MG63 (cell line): Measurements from ENCODE around the gene HSPA12A. TPM values are rescaled to one million over a fixed set of nuclear protein-coding genes. Genes with fewer than 3 reads are reported as not detected.

Source experiments
- DNase-seq: peaks from one replicate; pipeline ENCODE4 v3.0.0-alpha.2; 2020
- H3K27me3 ChIP-seq: fragments of 250-450 bp; sonication (Bioruptor Pico); 2 replicates; pipeline ENCODE4 v1.5.1; 2020; ENCODE audit warnings: mild to moderate bottlenecking, moderate library complexity
- H3K36me3 ChIP-seq: fragments of 250-450 bp; sonication (Bioruptor Pico); 2 replicates; pipeline ENCODE4 v1.5.1; 2020; ENCODE audit warnings: mild to moderate bottlenecking, moderate library complexity
- H3K4me3 ChIP-seq: fragments of 250-450 bp; sonication (Bioruptor Pico); 2 replicates; pipeline ENCODE4 v1.5.1; 2020; ENCODE audit warnings: mild to moderate bottlenecking, moderate library complexity
- H3K9me3 ChIP-seq: fragments of 250-450 bp; sonication (Bioruptor Pico); 2 replicates; pipeline ENCODE4 v1.5.1; 2020; ENCODE audit warnings: mild to moderate bottlenecking, moderate library complexity
- total RNA-seq: library from RNA; depleted of rRNA; stranded (reverse); fragments of >200 nt; shearing (Covaris generic); gene quantifications from 2 replicates; pipeline ENCODE4 v1.2.3, GENCODE V29; 2014; ENCODE audit warnings: low replicate concordance; rRNA removed

The HSPA12A gene
- total RNA-seq, result 2.6 and 2.8 TPM in 2 replicates

DNA sequence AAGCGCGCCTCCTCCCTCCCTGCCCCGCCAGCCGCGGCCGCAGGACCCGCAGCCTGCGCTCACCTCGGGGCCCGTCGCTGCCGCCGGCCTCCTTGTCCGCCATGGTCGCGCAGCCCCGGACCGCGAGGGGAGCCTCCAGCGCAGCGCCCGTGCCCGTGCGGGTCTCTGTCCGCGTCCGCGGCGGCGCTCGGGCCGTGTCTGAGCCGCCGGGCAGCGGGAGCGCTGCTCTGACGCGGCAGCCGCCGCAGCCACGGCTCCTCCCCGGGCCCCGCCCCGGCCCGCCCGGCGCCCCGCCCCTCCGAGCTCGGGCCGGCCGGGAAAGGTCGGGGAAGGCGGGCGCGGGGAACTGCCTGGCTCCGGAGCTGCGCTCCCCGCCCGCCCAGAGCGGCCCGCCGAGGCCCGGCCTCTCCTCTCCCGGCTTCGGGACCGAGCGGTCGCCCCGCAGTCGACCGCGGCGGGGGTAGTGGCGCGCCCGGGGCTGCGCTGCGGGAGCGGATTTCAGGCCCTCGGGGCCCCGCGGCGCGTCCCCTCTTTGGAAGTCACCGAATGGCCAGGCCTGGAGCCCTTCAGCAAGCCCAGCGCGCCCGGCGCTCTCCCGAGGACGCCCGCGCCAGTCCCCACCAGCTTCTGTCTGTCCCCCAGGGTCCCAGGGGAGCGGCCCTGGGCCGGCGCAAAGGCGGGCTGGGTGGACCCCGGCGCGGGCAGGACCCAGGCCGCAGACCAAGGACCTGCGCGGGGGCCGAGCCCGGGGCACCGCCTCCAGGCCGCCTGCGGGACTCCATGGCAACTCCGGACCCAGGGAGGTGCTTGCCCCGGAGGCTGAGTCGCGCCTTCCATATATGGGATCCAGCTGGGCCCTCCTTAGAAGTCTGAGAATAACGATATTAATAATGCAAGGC, at the start of gene HSPA12A:
Gene HSPA12A (minus strand): TSS at position 200 of the 899 bp plus-strand sequence. CDS start 97 bp downstream, at position 103.
- peak; percentile 85 for DNase-seq
- Histone ChIP-seq H3K27me3 (no peaks in the 10 kb centered on the region), H3K4me3 (peak within 1 kb of the TSS; percentile 60), H3K36me3 (no peaks in the 10 kb centered on the region), H3K9me3 (no peaks in the 10 kb centered on the region)

DNA sequence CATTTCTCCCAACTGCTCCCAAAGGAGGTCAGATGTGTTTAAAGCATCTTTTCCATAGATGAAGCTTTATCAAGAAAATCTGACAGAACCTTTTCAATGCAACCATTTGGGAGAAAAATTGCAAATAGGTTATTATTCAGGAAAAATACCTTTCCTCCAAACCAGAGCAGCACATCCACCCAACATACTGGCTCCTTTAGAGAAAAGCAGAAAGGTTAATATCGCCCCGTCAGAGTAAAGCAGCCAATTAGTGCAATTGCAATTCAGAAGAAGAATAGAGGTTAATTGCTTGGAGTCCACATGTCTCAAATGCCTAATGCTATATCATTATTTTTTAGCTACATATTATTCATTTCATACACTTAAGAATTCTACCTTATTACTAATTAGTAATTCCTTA, 48.9 kb upstream of the HSPA12A start:
- Histone ChIP-seq H3K27me3 (no peaks in the 10 kb centered on the region), H3K36me3 (no peaks in the 10 kb centered on the region), H3K9me3 (no peaks in the 10 kb centered on the region), H3K4me3 (no peak overlapping the region)
- DNase-seq, result no peak

- Histone ChIP-seq H3K9me3 (no peaks in the 10 kb centered on the region), H3K27me3 (no peaks in the 10 kb centered on the region), H3K4me3 (peak overlapping the region; percentile 27), H3K36me3 (no peaks in the 10 kb centered on the region)
- DNase-seq, result peak; percentile 76
Measured at GRCh38 chr10:116787893-116788665, 45.7 kb upstream of the HSPA12A start.

DNA sequence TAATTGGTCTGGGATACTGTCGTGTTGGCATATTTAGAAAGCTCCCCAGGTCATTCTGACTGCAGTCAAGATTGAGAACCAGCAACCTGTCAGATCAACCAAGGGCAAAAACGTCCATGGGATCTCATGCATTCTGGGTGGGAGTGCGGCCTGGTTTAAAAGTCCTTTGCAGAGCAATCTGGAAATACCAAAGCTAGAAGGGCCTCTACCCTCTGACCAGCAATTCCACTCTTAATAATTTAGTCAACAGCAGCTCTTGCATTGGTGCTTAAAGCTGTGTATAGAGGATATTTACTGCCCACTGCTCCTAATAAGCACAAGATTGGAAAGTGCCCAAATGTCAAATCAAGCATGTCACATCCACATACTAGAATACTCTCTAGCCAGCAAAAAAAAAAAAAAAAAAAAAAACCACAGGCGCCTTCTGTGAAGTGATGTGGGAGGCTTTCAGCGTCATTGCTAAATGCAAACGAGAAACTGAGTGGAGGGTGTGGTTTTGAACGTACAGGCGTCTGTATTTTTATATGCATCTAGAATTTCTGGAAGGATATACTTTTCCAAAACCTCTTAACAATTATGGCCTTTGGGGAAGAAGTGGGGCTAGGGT, 44.8 kb upstream of the HSPA12A start:
- DNase-seq, result no peak
- no peaks in the 10 kb centered on the region for H3K36me3 ChIP-seq
- H3K4me3 ChIP-seq, result no peak overlapping the region
- no peaks in the 10 kb centered on the region for H3K9me3 ChIP-seq
- no peaks in the 10 kb centered on the region for H3K27me3 ChIP-seq

GRCh38 chr10:116785867-116786266, 43.5 kb upstream of the HSPA12A start:
- H3K27me3 ChIP-seq, result no peaks in the 10 kb centered on the region
- no peak overlapping the region for H3K4me3 ChIP-seq
- DNase-seq, result no peak
- no peaks in the 10 kb centered on the region for H3K9me3 ChIP-seq
- no peaks in the 10 kb centered on the region for H3K36me3 ChIP-seq

DNA sequence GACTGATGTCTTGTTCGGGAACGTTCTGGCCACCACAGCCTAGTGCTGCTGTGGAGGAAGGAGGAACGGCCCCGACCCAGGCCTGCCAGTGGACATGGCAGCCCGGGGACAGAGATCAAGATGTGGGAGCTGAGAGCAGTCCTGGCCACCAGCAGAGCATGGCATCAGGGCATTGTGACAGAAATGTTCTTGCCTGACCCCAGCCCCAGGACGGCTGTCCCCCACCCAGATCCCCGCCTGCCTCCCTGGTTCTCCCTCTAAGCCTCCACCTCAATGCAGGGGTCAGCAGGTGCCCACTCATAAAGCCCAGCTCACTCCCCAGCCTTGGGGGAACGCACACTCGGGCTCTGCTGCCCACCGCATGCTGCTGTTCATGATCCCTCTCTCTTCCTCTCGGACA, 42.9 kb upstream of the HSPA12A start:
- H3K4me3 ChIP-seq, result no peak overlapping the region
- no peaks in the 10 kb centered on the region for H3K27me3 ChIP-seq
- DNase-seq, result no peak
- no peaks in the 10 kb centered on the region for H3K9me3 ChIP-seq
- no peaks in the 10 kb centered on the region for H3K36me3 ChIP-seq

GRCh38 chr10:116784651-116785050, 42.3 kb upstream of the HSPA12A start:
- DNase-seq, result no peak
- Histone ChIP-seq H3K36me3 (no peaks in the 10 kb centered on the region), H3K9me3 (no peaks in the 10 kb centered on the region), H3K4me3 (no peak overlapping the region), H3K27me3 (no peaks in the 10 kb centered on the region)

DNA sequence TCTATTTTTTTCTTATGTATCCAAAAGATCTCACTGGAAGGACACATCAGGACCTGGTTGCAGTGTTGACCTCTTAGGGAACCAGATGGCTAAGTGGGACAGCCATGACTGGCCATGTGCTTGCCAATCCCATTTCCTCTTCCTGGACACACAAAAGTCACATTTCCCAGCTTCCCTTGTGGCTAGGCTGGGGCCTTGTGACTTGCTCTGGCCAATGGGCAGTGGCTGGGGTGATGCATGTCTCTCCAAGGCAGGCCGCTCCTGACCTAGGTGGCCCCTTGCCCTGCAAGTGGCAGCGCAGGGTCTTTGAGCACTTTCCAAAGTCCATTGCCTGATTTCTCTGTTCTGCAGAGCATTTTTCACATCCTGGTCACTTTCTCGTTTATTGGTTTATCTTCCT, 41.7 kb upstream of the HSPA12A start:
- Histone ChIP-seq H3K9me3 (no peaks in the 10 kb centered on the region), H3K27me3 (no peaks in the 10 kb centered on the region), H3K36me3 (no peaks in the 10 kb centered on the region), H3K4me3 (no peak overlapping the region)
- no peak for DNase-seq

- H3K36me3 ChIP-seq, result no peaks in the 10 kb centered on the region
- H3K4me3 ChIP-seq, result no peak overlapping the region
- DNase-seq, result peak; percentile 65
- H3K9me3 ChIP-seq, result no peaks in the 10 kb centered on the region
- no peaks in the 10 kb centered on the region for H3K27me3 ChIP-seq
Measured at GRCh38 chr10:116783011-116783655, 40.8 kb upstream of the HSPA12A start.

DNA sequence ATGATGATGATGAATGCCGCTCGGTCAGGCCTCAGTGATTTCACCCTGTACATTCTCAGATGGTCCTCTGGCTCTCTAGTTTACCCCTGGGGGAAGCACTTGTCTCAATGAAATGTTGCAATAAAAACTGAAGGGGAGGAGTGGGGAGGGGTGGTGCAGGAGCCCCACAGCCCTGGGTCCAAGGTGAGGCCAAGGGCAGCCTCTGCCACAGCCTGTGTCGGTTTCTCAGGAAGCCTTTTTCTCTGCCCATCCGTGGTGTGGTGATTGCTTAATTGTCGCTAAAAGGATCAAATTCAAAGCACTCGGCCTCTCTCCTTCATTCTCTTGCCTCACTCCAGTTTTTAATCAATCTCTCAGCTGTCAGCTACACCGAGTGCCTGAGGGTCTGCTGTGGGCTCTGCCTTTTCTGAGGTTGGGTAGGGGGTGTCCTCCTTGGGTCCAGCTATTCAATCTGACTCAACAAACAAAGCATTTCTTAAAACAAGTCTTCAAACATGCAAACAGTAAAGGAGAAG, 39.1 kb upstream of the HSPA12A start:
- no peaks in the 10 kb centered on the region for H3K9me3 ChIP-seq
- H3K27me3 ChIP-seq, result no peaks in the 10 kb centered on the region
- no peaks in the 10 kb centered on the region for H3K36me3 ChIP-seq
- H3K4me3 ChIP-seq, result no peak overlapping the region
- DNase-seq, result no peak

- no peaks in the 10 kb centered on the region for H3K9me3 ChIP-seq
- no peak for DNase-seq
- H3K4me3 ChIP-seq, result no peak overlapping the region
- H3K27me3 ChIP-seq, result no peaks in the 10 kb centered on the region
- H3K36me3 ChIP-seq, result no peaks in the 10 kb centered on the region
Measured at GRCh38 chr10:116780691-116781205, 38.4 kb upstream of the HSPA12A start.

GRCh38 chr10:116779076-116779687, 36.8 kb upstream of the HSPA12A start:
- DNase-seq, result peak; percentile 22

DNA sequence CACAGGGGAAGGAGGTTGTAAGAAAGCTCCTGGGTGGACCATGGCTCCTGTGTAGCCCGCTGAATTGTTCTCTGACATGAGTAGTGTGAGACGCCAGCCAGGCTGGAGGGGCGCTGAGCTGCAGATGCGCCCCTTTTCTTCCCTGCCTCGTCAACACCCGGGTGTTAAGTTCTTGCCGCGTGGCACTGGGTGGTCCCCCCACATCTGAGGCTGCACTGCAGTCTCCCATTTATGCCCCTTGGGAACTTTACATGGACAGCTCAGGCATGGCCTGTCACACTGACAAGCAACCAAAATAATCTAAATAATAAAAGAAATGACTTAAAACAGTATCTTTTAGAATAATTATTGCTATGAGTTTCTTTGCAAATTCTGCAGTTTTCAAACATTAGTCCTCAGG, 34.6 kb upstream of the HSPA12A start:
- H3K27me3 ChIP-seq, result no peaks in the 10 kb centered on the region
- DNase-seq, result no peak
- no peaks in the 10 kb centered on the region for H3K36me3 ChIP-seq
- H3K4me3 ChIP-seq, result no peak overlapping the region
- no peaks in the 10 kb centered on the region for H3K9me3 ChIP-seq

More at GRCh38 chr10:116779076-116779687, 36.8 kb upstream of the HSPA12A start:
- Histone ChIP-seq H3K27me3 (no peaks in the 10 kb centered on the region), H3K4me3 (no peak overlapping the region), H3K36me3 (no peaks in the 10 kb centered on the region), H3K9me3 (no peaks in the 10 kb centered on the region)

DNA sequence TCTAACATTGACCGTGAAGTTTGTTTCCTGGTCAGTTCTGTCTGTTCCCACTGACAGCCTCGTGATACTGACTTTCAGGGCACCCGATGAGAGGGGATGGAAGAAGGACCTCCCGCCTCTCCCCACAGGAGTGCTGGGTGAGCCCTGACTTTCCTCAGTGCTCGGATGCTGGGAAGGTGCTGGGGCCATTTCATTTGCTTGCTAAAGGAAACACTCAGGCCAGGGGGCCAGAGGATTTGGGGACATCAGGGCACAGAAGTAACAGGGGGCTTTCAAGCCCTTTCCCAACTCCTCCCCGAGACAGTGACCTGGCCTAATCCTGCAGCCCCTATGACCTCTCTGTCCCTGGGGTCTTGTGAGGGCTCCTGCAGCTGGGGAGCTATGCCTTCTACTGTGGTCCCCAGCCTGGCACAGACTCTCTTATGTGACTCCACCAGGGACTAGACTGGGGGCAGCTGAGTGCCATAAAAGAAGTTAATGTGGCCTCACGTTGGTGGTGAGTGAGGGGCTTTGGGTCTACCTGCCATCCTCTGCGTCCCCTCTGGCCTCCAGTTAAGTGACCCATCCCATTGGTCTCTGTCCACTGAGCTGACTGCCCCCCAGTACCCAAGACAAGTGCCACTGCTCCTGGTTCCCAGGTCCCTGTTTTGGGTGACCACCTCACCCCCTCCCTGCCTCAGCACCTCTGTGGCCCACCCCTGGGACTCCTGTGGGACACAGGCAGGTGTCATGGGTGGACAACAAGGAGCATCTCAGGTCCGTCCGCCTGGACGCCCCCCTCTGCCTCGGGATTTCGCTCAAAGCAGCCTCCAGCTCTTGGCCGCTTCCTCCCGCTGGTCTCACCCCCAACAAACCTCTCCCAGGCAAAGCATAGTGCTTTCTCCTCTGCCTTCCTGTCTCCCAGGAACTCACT, 33.4 kb upstream of the HSPA12A start:
- no peaks in the 10 kb centered on the region for H3K27me3 ChIP-seq
- no peak for DNase-seq
- no peaks in the 10 kb centered on the region for H3K9me3 ChIP-seq
- no peak overlapping the region for H3K4me3 ChIP-seq
- H3K36me3 ChIP-seq, result no peaks in the 10 kb centered on the region

- Histone ChIP-seq H3K4me3 (no peak overlapping the region), H3K27me3 (no peaks in the 10 kb centered on the region), H3K9me3 (no peaks in the 10 kb centered on the region), H3K36me3 (no peaks in the 10 kb centered on the region)
- DNase-seq, result no peak
Measured at GRCh38 chr10:116774728-116775151, 32.4 kb upstream of the HSPA12A start.
